Stimulated activated naive B cell treated with anti-CD40 and anti-IgM and Interleukin-4, amounts not matched to agents 10 μg/mL and 1 μg/mL and 100 μg/mL, for 72 hours (primary cell): ENCODE data around the gene MTFR2.

Source experiments
- ATAC-seq, 2 donors: fragments of 150-1000 bp; cut with Tn5 transposase; replicated peaks; 2 replicates each; pipeline ENCODE4 v1.10.0; 2021; ENCODE audit warnings: moderate library complexity in 1 of 2
- DNase-seq: peaks from one replicate; pipeline ENCODE4 v3.0.0; 2021
- H3K27ac Mint-ChIP-seq: one replicate; pipeline ENCODE4 v1.8.0; 2022; ENCODE audit warnings: mild to moderate bottlenecking, mixed read lengths
- H3K27me3 Mint-ChIP-seq, 2 donors: one replicate each; pipeline ENCODE4 v1.8.0; 2022; ENCODE audit warnings: mixed read lengths in 2 of 2
- H3K36me3 Mint-ChIP-seq, 2 donors: one replicate each; pipeline ENCODE4 v1.8.0; 2022; ENCODE audit warnings: mixed read lengths in 2 of 2, mild to moderate bottlenecking in 1 of 2
- H3K4me1 Mint-ChIP-seq, 2 donors: one replicate each; pipeline ENCODE4 v1.8.0; 2022; ENCODE audit warnings: mixed read lengths in 2 of 2, mild to moderate bottlenecking in 1 of 2
- H3K4me3 Mint-ChIP-seq, 2 donors: one replicate each; pipeline ENCODE4 v1.8.0; 2022; ENCODE audit warnings: mild to moderate bottlenecking in 2 of 2, mixed read lengths in 2 of 2, moderate library complexity in 1 of 2
- H3K9me3 Mint-ChIP-seq, 2 donors: one replicate each; pipeline ENCODE4 v1.8.0; 2022; ENCODE audit warnings: mixed read lengths in 2 of 2, mild to moderate bottlenecking in 1 of 2

Gene MTFR2

DNA sequence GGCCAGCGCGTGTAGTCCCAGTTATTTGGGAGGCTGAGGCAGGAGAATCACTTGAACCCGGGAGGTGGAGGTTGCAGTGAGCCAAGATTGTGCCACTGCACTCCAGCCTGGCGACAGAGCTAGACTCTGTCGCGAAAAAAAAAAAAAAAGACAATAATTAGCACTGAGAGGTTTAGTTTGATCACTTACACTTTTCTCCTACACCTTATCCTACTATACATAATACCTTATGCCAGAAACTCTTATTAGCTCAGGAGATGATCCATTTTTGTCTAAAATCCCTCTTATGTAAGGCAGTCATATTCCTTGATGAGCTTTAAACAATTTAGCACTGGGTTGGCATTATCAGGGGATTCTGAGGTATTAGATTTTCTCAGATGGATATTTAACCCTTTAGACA, 3.6 kb upstream of the MTFR2 start:
- no peak overlapping the region for H3K27ac Mint-ChIP-seq
- DNase-seq = no peak

DNA sequence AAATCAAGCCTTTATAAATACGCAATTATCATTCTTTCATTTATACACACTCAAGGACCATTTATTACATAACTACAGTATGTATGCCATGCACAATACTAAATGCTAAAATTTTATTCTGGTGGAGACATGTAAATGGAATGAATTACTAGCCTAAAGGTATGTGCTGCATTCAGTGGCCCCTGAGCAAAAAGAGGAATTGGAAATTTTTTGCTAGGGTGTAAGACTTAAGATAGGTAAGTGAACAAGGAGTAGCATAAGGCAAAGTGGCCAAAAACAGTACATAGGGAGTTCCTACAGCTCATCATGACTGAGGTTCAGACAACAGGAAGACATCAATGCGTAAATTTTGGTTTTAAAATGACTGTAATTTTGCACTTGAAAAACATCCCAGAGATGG, 2.3 kb upstream of the MTFR2 start:
- ATAC-seq (no peak), DNase-seq (no peak)
- H3K4me1 Mint-ChIP-seq = peaks cover 24 to 38% of the 10 kb centered on the region in 2 donors
- H3K4me3 Mint-ChIP-seq = no peak overlapping the region
- peaks cover 11 to 25% of the 10 kb centered on the region in 2 donors for H3K36me3 Mint-ChIP-seq
- H3K27ac Mint-ChIP-seq = peak overlapping the region; percentile 73
- no peaks in the 10 kb centered on the region for H3K27me3 Mint-ChIP-seq
- peaks cover 0 to 2% of the 10 kb centered on the region in 2 donors for H3K9me3 Mint-ChIP-seq

More for the DNA sequence above, 3.6 kb upstream of the MTFR2 start:
- no peak for ATAC-seq
- Mint-ChIP-seq H3K4me3 (no peak overlapping the region), H3K4me1 (peaks cover 24 to 36% of the 10 kb centered on the region in 2 donors), H3K9me3 (peaks cover 0 to 1% of the 10 kb centered on the region in 2 donors), H3K36me3 (peaks cover 8 to 15% of the 10 kb centered on the region in 2 donors), H3K27me3 (no peaks in the 10 kb centered on the region)

DNA sequence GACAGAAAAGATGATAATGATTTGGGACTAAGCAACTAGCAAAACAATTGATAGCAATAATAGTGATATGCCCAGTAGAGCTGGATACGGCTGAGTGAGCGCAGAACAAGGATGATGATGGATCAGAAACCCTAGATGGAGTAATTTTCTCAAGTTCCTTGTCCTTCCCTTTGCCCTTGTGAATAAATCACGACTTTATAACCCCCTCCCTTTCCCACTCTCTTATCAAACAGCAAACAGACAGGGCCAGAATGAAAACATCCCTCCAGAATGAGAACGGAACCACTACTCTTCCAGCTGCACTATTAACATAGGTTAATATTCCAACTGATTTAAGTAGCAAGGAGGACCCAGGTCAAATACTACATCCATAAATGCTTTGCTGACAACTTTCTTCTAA, 1.3 kb upstream of the MTFR2 start:
- H3K27me3 Mint-ChIP-seq = no peaks in the 10 kb centered on the region
- H3K36me3 Mint-ChIP-seq = peaks cover 13 to 32% of the 10 kb centered on the region in 2 donors
- no peak for ATAC-seq
- H3K9me3 Mint-ChIP-seq = peaks cover 0 to 2% of the 10 kb centered on the region in 2 donors
- H3K27ac Mint-ChIP-seq = peak overlapping the region; percentile 49
- peak overlapping the region; percentile 93 to 94 for H3K4me3 Mint-ChIP-seq
- DNase-seq = no peak
- H3K4me1 Mint-ChIP-seq = peaks cover 24 to 38% of the 10 kb centered on the region in 2 donors

DNA sequence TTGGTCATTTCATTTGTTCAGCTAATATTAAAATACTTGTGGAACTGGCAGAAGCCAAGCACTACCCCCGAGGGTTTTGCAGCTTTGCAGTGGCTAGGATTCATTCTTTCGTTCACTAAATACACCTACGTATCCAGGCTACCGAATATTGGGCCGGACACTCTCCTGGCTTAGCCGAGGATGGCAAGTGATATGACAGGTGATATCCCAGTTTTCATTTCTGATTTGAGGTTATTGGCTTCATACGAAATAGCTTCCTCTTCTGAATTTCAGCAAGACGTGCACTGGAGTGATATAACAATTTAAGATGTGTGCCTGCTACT, 536 bp upstream of the MTFR2 start:
- Mint-ChIP-seq H3K27ac (peak overlapping the region; percentile 97), H3K27me3 (no peaks in the 10 kb centered on the region), H3K36me3 (peaks cover 13 to 32% of the 10 kb centered on the region in 2 donors), H3K4me3 (peak overlapping the region; percentile 93 to 94), H3K4me1 (peaks cover 24 to 38% of the 10 kb centered on the region in 2 donors), H3K9me3 (peaks cover 0 to 2% of the 10 kb centered on the region in 2 donors)
- DNase-seq (no peak), ATAC-seq (peak; percentile 10)

DNA sequence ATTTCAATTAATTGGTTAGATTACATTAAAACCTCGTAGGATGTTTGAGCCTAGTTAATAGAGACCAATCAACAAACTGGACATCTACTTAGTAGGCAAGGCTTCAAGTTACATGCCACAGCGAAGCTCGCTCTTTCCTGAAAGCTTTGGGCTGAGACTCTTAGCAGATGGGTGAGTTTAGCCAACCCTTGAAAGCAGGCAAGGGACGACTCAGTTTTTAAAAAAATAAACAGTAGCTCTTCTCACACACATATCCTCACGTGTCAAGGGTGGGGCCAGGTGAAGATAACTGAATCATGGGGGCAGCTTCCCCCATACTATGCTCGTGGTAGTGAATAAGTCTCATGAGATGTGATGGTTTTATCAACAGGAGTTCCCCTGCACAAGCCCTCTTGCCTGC, 775 bp downstream of the MTFR2 start:
- Mint-ChIP-seq H3K36me3 (peaks cover 13 to 32% of the 10 kb centered on the region in 2 donors), H3K27me3 (no peaks in the 10 kb centered on the region), H3K9me3 (peaks cover 0 to 2% of the 10 kb centered on the region in 2 donors), H3K4me3 (peak overlapping the region; percentile 93 to 94), H3K27ac (peak overlapping the region; percentile 97), H3K4me1 (peaks cover 24 to 38% of the 10 kb centered on the region in 2 donors)
- ATAC-seq = peak; percentile 0 to 1
- DNase-seq = no peak

DNA sequence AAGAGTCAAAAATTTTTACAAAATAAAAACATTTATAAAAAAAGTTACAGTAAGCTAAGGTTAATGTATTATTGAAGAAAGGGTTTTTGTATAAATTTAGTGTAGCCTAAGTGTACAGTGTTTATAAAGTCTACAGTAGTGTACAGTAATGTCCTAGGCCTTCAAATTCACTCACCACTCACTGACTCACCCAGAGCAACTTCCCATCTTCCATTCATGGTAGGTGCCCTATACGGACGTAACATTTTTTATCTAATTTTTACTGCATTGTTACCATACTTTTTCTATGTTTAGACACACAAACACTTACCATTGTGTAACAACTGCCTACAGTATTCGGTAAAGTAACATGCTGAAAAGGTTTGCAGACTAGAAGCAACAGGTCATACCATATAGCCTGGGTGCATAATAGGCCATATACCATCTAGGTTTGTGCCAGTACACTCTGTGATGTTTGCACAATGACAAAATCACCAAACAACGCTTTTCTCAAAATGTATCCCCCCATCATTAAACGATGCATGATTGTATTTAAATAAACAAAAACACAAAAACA, 6.0 kb downstream of the MTFR2 start:
- H3K27me3 Mint-ChIP-seq = no peaks in the 10 kb centered on the region
- H3K4me1 Mint-ChIP-seq = peaks cover 1 to 6% of the 10 kb centered on the region in 2 donors
- H3K4me3 Mint-ChIP-seq = no peak overlapping the region
- peaks cover 11 to 39% of the 10 kb centered on the region in 2 donors for H3K36me3 Mint-ChIP-seq
- ATAC-seq (no peak), DNase-seq (no peak)
- H3K9me3 Mint-ChIP-seq = peaks cover 0 to 2% of the 10 kb centered on the region in 2 donors
- H3K27ac Mint-ChIP-seq = no peak overlapping the region

DNA sequence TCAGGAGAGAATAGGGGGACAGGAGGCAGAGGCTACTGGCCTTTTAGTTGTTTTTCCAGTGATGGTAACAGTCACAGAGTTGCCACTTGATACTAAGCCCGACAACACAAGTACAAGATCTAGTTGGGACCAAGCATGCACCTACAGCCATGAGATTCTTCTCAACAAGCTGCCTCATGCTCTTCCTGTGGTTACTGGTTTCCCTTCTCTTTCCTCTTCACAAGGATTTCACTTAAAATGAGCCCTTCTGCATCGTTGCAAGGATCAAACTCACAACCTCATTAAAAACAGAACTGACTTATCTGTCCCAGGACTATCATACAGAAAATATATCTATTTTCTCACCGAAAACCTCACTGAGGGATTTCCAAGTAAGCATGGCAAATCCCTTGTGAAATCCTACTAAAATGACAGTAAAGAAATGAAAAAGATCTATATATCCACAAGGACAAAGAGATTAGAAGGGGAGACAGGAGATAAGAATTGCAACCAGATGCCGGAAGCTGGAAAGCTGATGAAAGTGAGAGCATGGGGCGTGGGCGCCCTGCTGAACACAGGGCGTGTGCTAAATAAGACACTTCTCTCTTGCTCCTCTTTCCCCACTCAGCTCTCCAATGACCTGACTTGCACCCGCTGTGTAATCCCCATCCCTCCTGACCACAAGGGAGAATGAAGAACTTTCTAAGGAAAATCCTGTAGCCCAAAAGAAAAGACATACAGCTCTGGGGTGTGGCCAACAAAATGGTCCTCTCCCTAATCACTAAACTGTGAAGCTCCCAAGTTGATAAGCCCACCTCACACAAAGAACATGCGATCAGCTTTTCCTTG, 13.4 kb downstream of the MTFR2 start:
- Mint-ChIP-seq H3K27me3 (no peaks in the 10 kb centered on the region), H3K36me3 (peaks cover 22 to 23% of the 10 kb centered on the region in 2 donors), H3K4me1 (no peaks in the 10 kb centered on the region), H3K4me3 (no peak overlapping the region), H3K9me3 (no peaks in the 10 kb centered on the region), H3K27ac (no peak overlapping the region)
- no peak for DNase-seq
- ATAC-seq = no peak

DNA sequence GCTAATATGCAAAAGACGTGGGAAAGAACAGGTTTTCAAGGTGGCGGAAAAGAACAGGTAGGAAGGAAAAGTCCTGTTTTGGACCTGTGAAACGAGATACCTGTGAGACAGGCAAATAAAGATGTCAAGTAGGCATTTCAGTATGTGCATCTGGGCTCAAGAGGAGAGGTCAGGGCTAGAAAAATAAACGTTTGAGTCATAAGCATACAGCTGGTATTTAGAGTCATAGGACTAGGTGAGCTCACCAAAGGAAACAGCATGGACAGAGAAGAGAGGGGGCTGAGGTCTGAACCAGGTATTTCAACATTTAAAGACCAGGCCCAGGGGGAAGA, 14.9 kb downstream of the MTFR2 start:
- ATAC-seq (no peak), DNase-seq (no peak)
- no peak overlapping the region for H3K27ac Mint-ChIP-seq
- no peaks in the 10 kb centered on the region for H3K4me1 Mint-ChIP-seq
- H3K36me3 Mint-ChIP-seq = peaks cover 27 to 28% of the 10 kb centered on the region in 2 donors
- H3K9me3 Mint-ChIP-seq = no peaks in the 10 kb centered on the region
- H3K27me3 Mint-ChIP-seq = no peaks in the 10 kb centered on the region
- no peak overlapping the region for H3K4me3 Mint-ChIP-seq

DNA sequence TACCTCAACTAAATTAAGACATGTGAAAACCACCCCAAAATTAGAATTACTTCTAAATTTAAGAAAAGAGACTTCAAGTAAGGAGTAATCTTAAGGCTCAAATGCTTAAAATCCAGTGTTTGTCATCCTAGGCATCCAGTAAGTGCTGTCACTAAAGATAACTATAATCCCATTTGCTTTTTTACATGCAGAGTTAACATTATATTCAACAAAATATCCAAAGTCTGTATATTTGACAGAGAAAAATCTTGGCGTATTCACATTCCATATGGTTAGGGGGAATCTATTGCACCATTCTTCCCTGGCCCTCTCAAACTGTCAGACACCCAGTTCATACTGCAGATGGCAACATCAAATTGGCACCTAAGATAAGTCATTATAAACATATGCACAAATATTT, 17.4 kb downstream of the MTFR2 start:
- DNase-seq (no peak), ATAC-seq (no peak)
- Mint-ChIP-seq H3K4me3 (no peak overlapping the region), H3K9me3 (no peaks in the 10 kb centered on the region), H3K27ac (no peak overlapping the region), H3K4me1 (peaks cover 11 to 15% of the 10 kb centered on the region in 2 donors), H3K27me3 (no peaks in the 10 kb centered on the region), H3K36me3 (peaks cover 28 to 30% of the 10 kb centered on the region in 2 donors)

DNA sequence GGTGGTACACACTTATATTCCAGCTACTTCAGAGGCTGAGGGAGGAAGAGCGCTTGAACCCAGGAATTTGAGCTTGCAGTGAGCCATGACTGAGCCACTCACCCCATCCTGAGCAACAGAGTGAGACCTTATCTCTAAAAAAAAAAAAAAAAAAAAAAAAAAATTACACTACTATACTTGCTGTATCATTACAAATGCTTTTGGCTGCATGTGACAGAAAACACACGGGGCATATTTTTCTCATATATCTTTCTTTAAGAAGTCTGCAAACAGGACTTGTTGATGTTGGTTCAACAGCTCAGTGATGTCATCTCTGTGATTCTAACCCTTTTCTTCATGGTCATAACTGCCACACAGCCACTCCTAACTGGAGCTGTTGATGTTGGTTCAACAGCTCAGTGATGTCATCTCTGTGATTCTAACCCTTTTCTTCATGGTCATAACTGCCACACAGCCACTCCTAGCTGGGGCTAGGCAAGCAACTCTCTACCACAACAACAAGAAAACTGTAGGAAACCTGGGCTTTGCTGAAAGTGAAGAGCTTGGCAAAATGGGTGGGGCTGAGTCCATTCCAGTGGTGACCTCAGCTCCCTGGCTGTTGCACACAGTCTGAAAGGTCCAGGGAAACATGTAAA, 19.8 kb downstream of the MTFR2 start:
- Mint-ChIP-seq H3K9me3 (peaks cover 0 to 2% of the 10 kb centered on the region in 2 donors), H3K36me3 (peaks cover 22 to 25% of the 10 kb centered on the region in 2 donors), H3K27ac (no peak overlapping the region), H3K4me1 (peaks cover 15 to 35% of the 10 kb centered on the region in 2 donors), H3K27me3 (no peaks in the 10 kb centered on the region), H3K4me3 (no peak overlapping the region)
- no peak for DNase-seq
- no peak for ATAC-seq

DNA sequence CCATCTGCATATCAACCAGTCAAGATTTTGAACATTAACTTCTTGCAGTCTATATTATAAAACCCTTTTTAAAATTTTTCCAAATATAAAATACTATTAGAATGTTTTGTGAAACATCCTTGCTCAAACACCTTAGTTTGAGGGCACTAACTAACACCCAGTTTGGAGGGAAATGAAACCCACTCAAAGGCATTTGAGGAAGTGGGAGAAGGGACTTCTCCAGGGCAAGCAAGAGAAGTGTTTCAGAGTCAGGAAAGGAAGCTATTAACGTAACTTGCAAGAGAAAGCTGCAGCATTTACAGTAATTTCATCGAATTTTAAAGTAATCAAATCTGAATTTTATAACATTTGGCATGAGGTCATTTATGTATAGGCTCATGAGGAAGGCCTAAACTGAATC, 21.3 kb downstream of the MTFR2 start:
- H3K36me3 Mint-ChIP-seq = peaks cover 13 to 27% of the 10 kb centered on the region in 2 donors
- H3K4me1 Mint-ChIP-seq = peaks cover 18 to 35% of the 10 kb centered on the region in 2 donors
- ATAC-seq = peak; percentile 74 to 85
- DNase-seq = no peak
- peaks cover 4 to 6% of the 10 kb centered on the region in 2 donors for H3K9me3 Mint-ChIP-seq
- no peak overlapping the region for H3K27ac Mint-ChIP-seq
- no peak overlapping the region for H3K4me3 Mint-ChIP-seq
- no peaks in the 10 kb centered on the region for H3K27me3 Mint-ChIP-seq

DNA sequence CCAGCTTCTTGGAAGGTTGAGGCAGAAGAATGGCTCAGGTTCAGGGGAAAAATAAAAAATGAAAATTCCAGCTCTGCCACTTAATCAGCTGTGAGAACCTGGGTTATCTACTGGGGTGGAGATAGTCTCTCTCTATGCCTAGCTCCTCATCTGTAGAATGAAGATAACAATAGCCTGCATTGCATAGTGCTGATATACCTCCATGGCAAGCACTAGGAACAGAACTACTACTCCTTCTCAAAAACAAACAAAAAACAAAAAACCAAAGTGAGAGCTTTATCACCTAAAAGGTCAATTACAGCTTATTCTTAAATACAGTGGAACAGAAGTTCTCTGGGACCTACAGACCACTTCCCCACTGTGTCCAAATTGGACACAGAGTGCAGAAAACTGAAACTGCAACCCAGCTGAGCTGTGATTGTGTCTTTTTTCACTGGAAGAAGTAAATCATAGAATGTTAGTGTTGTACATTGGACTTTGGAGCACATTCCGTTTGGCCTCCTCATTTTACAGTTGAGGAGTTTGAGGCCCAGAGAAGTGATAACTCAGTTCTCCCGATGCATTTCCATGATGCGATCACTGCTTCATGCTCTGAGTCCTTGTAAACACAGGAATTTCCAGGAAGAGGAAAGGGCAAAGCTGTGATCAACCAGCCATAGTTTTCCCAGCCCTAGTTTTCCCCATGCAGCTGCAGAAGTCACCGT, 23.3 kb downstream of the MTFR2 start:
- Mint-ChIP-seq H3K27me3 (no peaks in the 10 kb centered on the region), H3K36me3 (peaks cover 12 to 27% of the 10 kb centered on the region in 2 donors), H3K9me3 (peaks cover 4 to 6% of the 10 kb centered on the region in 2 donors), H3K27ac (no peak overlapping the region), H3K4me1 (peaks cover 18 to 35% of the 10 kb centered on the region in 2 donors), H3K4me3 (peak overlapping the region in 1 of 2 donors; percentile 32)
- DNase-seq (no peak), ATAC-seq (peak; percentile 33 to 45)

DNA sequence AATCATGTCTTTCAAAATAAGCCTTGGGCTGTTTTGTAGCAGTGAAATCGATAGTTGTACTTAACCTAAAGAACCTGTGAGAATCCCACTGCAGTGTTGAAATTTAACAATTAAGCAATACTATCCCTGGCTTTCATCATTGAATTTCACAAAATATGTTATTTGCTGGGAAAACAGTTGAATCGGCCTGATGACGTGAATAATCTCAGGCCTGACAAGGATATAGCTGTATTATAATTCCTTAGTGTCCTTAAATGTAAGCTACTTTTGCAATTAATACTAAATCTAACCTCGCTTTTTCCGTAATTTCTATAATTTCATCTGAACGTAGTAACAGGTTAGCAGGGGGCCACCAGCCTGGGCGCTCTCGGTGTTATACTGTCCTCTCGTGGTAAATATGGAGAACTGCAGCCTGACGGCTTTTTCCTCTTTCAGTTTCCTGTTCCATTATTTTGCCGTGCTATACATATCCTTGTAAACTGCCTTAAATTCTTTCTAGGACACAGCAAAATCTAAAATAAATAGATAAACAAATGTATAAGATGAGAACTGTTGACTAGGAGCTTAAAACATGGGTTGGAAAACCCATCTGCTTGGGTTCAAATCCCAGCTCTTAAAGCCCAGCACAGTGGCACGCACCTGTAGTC, 24.0 kb downstream of the MTFR2 start:
- Mint-ChIP-seq H3K36me3 (peaks cover 12 to 27% of the 10 kb centered on the region in 2 donors), H3K27me3 (no peaks in the 10 kb centered on the region), H3K4me3 (peak overlapping the region in 1 of 2 donors; percentile 37), H3K9me3 (peaks cover 4 to 6% of the 10 kb centered on the region in 2 donors), H3K27ac (no peak overlapping the region), H3K4me1 (peaks cover 18 to 35% of the 10 kb centered on the region in 2 donors)
- DNase-seq (peak; percentile 23), ATAC-seq (peak; percentile 73 to 77)

DNA sequence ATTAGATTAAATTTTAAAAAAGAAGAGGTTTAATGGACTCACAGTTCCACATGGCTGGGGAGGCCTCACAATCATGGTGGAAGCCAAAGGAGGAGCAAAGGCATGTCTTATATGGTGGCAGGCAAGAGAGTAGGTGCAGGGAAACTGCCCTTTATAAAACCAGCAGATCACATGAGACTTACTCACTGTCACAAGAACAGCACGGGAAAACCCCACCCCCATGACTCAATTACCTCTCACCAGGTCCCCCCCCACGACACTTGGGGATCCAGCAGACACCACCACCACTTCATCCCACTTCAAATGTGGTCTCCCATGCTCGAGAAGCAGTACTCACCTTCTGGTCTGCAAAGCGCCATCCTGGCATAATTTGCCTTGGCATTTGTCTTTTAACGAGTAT, 24.6 kb downstream of the MTFR2 start:
- Mint-ChIP-seq H3K9me3 (peaks cover 5 to 6% of the 10 kb centered on the region in 2 donors), H3K27me3 (no peaks in the 10 kb centered on the region), H3K4me3 (no peak overlapping the region), H3K36me3 (peaks cover 8 to 22% of the 10 kb centered on the region in 2 donors), H3K27ac (no peak overlapping the region), H3K4me1 (peaks cover 18 to 35% of the 10 kb centered on the region in 2 donors)
- ATAC-seq (no peak), DNase-seq (no peak)
